ENCODE results near the gene UCN2. TPM values are rescaled to one million over a fixed set of nuclear protein-coding genes. Genes with fewer than 3 reads are reported as not detected.

UCN2 gene
- total RNA-seq, 4 donors from 2014 or later = not detected

DNA sequence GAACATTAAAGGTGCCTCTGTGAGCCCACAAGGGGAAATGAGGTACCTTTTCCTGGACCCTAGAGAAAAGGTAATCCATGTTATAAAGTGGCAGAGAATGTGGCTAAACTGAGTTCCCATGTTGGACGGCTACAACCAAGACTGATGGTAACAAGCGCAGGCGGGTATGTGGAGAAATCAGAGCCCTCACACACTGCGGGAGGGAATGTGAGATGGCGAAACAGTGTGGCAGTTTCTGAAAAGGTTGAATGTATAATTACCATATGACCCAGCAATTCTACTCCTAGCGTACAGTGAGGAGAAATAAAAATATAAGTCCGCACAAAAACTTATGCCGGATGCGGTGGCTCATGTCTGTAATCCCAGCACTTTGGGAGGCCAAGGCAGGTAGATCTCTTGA is 35.5 kb downstream of the UCN2 start:
- ATAC-seq (no peak), DNase-seq (no peak)
- Histone ChIP-seq H3K27ac (no peak overlapping the region), H3K4me1 (no peaks in the 10 kb centered on the region), H3K36me3 (no peaks in the 10 kb centered on the region), H3K4me3 (no peak overlapping the region), H3K9me3 (no peaks in the 10 kb centered on the region), H3K27me3 (no peaks in the 10 kb centered on the region)
- no peak for TF ChIP-seq CTCF (IDR thresholded peaks at IDR 0.05 in 4 of 5, conservative IDR thresholded peaks at IDR 0.05 in 1 of 5)
- no peak for TF ChIP-seq POLR2A (IDR thresholded peaks at IDR 0.05)
- intact Hi-C loops (cut with DNase I; ENCODE audit: low total_unique reads) = no loop called here
- in situ Hi-C loops (cut with MboI; ENCODE audit: low sequenced_read_pairs in 4 of 4) = no loop called here

DNA sequence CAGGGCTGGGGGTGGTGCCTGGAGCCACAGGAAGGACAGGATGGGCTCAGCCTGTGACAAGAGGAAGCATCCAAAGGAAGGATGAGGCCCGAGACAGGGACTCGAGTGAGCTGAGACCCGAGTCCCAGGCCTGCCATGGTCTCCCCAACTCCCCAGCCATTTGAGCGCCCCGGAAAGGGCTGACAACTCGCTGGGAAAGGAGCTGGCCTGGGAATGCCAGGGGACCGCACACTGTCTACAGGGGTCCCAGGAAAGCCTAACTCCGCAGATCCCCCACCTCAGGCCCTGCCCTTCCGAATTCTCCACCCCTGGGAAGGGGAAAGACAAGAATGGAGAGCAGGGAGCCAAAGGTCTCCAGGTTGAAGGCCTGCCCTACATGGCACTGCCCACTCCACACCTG is 38.6 kb downstream of the UCN2 start:
- in situ Hi-C loops (cut with MboI; ENCODE audit: low sequenced_read_pairs in 4 of 4) = no loop called here
- intact Hi-C loops (cut with DNase I; ENCODE audit: low total_unique reads) = no loop called here
- H3K36me3 ChIP-seq = no peaks in the 10 kb centered on the region

DNA sequence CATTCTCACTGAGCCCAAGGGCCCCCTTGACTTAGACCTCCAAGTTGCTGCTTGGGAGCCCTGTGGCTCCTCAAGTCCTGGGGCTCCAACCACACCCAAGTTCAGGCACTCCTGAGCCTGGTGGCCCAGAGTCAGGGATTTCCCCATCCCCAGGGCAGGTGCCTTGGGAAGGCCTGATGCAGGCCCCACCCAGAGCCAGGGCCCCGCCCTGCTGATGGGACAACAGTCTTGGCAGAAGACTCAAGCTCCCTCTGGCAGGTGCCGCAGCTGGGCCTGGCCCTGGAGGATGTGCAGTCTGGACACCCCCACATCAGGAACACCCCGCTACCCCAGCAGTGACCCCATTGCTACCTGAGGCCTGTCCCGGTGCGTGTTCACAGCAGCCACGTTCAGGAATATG is 41.9 kb downstream of the UCN2 start:
- no peaks in the 10 kb centered on the region for H3K27me3 ChIP-seq
- no peak overlapping the region for H3K27ac ChIP-seq
- no peaks in the 10 kb centered on the region for H3K4me1 ChIP-seq
- TF ChIP-seq CTCF (IDR thresholded peaks at IDR 0.05 in 4 of 5, conservative IDR thresholded peaks at IDR 0.05 in 1 of 5) (no peak), POLR2A (IDR thresholded peaks at IDR 0.05) (no peak)
- no peak overlapping the region for H3K4me3 ChIP-seq
- no peak for ATAC-seq
- DNase-seq = no peak
- no peaks in the 10 kb centered on the region for H3K9me3 ChIP-seq
- in situ Hi-C loops (cut with MboI; ENCODE audit: low sequenced_read_pairs in 4 of 4) = no loop called here
- H3K36me3 ChIP-seq = no peaks in the 10 kb centered on the region
- intact Hi-C loops (cut with DNase I; ENCODE audit: low total_unique reads) = no loop called here

More for the DNA sequence above, 38.6 kb downstream of the UCN2 start:
- no peaks in the 10 kb centered on the region for H3K9me3 ChIP-seq
- ATAC-seq = no peak
- no peak overlapping the region for H3K27ac ChIP-seq
- H3K4me1 ChIP-seq = no peaks in the 10 kb centered on the region
- H3K27me3 ChIP-seq = no peaks in the 10 kb centered on the region
- no peak overlapping the region for H3K4me3 ChIP-seq
- TF ChIP-seq POLR2A (IDR thresholded peaks at IDR 0.05) (no peak), CTCF (IDR thresholded peaks at IDR 0.05 in 4 of 5, conservative IDR thresholded peaks at IDR 0.05 in 1 of 5) (no peak)
- no peak for DNase-seq

GRCh38 chr3:48519277-48519643 is 44.3 kb downstream of the UCN2 start:
- Histone ChIP-seq H3K27me3 (no peaks in the 10 kb centered on the region), H3K9me3 (no peaks in the 10 kb centered on the region), H3K27ac (no peak overlapping the region), H3K4me3 (no peak overlapping the region), H3K4me1 (no peaks in the 10 kb centered on the region), H3K36me3 (no peaks in the 10 kb centered on the region)
- no peak for TF ChIP-seq POLR2A (IDR thresholded peaks at IDR 0.05)
- TF ChIP-seq CTCF (IDR thresholded peaks at IDR 0.05 in 4 of 5, conservative IDR thresholded peaks at IDR 0.05 in 1 of 5) = no peak
- DNase-seq (no peak), ATAC-seq (no peak)
- in situ Hi-C loops (cut with MboI; ENCODE audit: low sequenced_read_pairs in 4 of 4) = no loop called here
- intact Hi-C loops (cut with DNase I; ENCODE audit: low total_unique reads) = no loop called here

GRCh38 chr3:48518638-48519276 is 44.8 kb downstream of the UCN2 start:
- in situ Hi-C loops (cut with MboI; ENCODE audit: low sequenced_read_pairs in 4 of 4) = no loop called here
- TF ChIP-seq POLR2A (IDR thresholded peaks at IDR 0.05) (no peak), CTCF (IDR thresholded peaks at IDR 0.05 in 4 of 5, conservative IDR thresholded peaks at IDR 0.05 in 1 of 5) (no peak)
- no peaks in the 10 kb centered on the region for H3K36me3 ChIP-seq
- no peak overlapping the region for H3K4me3 ChIP-seq
- ATAC-seq (no peak), DNase-seq (no peak)
- no peaks in the 10 kb centered on the region for H3K9me3 ChIP-seq
- H3K4me1 ChIP-seq = no peaks in the 10 kb centered on the region
- no peaks in the 10 kb centered on the region for H3K27me3 ChIP-seq
- intact Hi-C loops (cut with DNase I; ENCODE audit: low total_unique reads) = no loop called here
- H3K27ac ChIP-seq = no peak overlapping the region
